ENCODE results near the gene ETS2. TPM values are rescaled to one million over a fixed set of nuclear protein-coding genes. Genes with fewer than 3 reads are reported as not detected.

ETS2 gene
- total and polyA plus RNA-seq, 2 experiments from 2014 or later, result 19.5 to 36.8 TPM

DNA sequence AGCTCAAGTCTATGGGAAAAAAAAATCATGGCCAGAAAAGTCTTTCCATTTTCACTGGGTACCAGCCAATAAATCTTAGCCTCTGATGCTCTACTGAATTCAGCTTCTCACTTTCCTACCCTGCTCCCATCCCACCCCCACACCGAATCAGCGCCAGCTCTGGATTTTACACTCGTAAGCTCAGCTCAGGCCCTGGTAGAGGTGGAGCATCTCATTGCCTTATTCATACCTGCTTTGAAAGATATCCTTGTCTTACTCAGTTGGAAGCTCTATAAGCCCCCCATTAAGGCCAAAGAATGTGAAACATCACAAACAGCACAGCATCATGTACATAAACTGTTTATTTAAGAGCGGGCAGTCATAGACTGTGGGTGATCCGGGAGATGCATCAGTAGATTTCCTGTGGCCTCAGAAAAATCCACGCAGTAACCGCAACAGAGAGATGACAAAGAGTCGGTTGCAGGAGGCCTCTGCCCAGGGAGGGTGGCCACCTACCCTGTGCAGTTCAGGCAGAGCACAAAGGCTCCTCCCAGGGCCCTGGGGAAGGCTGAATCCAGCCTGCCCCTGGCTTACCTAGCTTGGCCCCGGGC lies 36.4 kb upstream of the ETS2 start (continued):
- TF ChIP-seq, protein P1, sequence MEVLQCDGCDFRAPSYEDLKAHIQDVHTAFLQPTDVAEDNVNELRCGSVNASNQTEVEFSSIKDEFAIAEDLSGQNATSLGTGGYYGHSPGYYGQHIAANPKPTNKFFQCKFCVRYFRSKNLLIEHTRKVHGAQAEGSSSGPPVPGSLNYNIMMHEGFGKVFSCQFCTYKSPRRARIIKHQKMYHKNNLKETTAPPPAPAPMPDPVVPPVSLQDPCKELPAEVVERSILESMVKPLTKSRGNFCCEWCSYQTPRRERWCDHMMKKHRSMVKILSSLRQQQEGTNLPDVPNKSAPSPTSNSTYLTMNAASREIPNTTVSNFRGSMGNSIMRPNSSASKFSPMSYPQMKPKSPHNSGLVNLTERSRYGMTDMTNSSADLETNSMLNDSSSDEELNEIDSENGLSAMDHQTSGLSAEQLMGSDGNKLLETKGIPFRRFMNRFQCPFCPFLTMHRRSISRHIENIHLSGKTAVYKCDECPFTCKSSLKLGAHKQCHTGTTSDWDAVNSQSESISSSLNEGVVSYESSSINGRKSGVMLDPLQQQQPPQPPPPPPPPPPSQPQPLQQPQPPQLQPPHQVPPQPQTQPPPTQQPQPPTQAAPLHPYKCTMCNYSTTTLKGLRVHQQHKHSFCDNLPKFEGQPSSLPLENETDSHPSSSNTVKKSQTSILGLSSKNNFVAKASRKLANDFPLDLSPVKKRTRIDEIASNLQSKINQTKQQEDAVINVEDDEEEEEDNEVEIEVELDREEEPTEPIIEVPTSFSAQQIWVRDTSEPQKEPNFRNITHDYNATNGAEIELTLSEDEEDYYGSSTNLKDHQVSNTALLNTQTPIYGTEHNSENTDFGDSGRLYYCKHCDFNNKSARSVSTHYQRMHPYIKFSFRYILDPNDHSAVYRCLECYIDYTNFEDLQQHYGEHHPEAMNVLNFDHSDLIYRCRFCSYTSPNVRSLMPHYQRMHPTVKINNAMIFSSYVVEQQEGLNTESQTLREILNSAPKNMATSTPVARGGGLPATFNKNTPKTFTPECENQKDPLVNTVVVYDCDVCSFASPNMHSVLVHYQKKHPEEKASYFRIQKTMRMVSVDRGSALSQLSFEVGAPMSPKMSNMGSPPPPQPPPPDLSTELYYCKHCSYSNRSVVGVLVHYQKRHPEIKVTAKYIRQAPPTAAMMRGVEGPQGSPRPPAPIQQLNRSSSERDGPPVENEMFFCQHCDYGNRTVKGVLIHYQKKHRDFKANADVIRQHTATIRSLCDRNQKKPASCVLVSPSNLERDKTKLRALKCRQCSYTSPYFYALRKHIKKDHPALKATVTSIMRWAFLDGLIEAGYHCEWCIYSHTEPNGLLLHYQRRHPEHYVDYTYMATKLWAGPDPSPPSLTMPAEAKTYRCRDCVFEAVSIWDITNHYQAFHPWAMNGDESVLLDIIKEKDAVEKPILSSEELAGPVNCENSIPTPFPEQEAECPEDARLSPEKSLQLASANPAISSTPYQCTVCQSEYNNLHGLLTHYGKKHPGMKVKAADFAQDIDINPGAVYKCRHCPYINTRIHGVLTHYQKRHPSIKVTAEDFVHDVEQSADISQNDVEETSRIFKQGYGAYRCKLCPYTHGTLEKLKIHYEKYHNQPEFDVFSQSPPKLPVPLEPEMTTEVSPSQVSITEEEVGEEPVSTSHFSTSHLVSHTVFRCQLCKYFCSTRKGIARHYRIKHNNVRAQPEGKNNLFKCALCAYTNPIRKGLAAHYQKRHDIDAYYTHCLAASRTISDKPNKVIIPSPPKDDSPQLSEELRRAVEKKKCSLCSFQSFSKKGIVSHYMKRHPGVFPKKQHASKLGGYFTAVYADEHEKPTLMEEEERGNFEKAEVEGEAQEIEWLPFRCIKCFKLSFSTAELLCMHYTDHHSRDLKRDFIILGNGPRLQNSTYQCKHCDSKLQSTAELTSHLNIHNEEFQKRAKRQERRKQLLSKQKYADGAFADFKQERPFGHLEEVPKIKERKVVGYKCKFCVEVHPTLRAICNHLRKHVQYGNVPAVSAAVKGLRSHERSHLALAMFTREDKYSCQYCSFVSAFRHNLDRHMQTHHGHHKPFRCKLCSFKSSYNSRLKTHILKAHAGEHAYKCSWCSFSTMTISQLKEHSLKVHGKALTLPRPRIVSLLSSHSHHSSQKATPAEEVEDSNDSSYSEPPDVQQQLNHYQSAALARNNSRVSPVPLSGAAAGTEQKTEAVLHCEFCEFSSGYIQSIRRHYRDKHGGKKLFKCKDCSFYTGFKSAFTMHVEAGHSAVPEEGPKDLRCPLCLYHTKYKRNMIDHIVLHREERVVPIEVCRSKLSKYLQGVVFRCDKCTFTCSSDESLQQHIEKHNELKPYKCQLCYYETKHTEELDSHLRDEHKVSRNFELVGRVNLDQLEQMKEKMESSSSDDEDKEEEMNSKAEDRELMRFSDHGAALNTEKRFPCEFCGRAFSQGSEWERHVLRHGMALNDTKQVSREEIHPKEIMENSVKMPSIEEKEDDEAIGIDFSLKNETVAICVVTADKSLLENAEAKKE (CRISPR knock-in tag; IDR thresholded peaks at IDR 0.05), result no peak
- TF ChIP-seq, protein P2, sequence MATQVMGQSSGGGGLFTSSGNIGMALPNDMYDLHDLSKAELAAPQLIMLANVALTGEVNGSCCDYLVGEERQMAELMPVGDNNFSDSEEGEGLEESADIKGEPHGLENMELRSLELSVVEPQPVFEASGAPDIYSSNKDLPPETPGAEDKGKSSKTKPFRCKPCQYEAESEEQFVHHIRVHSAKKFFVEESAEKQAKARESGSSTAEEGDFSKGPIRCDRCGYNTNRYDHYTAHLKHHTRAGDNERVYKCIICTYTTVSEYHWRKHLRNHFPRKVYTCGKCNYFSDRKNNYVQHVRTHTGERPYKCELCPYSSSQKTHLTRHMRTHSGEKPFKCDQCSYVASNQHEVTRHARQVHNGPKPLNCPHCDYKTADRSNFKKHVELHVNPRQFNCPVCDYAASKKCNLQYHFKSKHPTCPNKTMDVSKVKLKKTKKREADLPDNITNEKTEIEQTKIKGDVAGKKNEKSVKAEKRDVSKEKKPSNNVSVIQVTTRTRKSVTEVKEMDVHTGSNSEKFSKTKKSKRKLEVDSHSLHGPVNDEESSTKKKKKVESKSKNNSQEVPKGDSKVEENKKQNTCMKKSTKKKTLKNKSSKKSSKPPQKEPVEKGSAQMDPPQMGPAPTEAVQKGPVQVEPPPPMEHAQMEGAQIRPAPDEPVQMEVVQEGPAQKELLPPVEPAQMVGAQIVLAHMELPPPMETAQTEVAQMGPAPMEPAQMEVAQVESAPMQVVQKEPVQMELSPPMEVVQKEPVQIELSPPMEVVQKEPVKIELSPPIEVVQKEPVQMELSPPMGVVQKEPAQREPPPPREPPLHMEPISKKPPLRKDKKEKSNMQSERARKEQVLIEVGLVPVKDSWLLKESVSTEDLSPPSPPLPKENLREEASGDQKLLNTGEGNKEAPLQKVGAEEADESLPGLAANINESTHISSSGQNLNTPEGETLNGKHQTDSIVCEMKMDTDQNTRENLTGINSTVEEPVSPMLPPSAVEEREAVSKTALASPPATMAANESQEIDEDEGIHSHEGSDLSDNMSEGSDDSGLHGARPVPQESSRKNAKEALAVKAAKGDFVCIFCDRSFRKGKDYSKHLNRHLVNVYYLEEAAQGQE (IDR thresholded peaks at IDR 0.05; ENCODE audit: unreplicated experiment), result no peak

DNA sequence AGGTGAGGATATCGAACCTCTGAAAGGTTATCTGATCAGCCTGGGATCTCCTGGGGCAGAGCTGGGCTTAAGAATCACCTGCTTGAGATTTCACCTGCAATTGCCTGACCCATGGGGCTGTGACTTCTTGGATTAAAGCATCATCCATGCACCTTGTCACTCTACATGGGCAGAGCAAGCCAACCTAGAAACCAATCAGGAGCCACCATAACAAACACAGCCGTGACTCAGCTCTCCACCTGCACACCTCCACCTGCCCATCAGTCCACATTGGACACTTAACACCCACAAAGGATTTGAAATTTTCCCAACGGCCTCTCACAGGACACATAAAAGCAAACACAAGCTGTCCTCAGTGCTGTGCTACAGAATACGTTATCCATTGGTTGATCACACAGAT lies 35.1 kb upstream of the ETS2 start:
- Histone ChIP-seq H3K27me3 (ENCODE audit: insufficient read depth) (no peaks in the 10 kb centered on the region), H3F3A (replicated peaks; ENCODE audit: low read depth) (no peaks in the 10 kb centered on the region), H3K27ac (ENCODE audit: low read depth) (no peak overlapping the region), H4K20me1 (replicated peaks; ENCODE audit: insufficient read depth) (no peaks in the 10 kb centered on the region), H3K4me1 (ENCODE audit: insufficient read depth) (no peaks in the 10 kb centered on the region), H3K9me2 (ENCODE audit: insufficient read depth) (peaks cover 5% of the 10 kb centered on the region; the same call in 1 of the 2 replicates), H3K36me3 (ENCODE audit: insufficient read depth) (no peaks in the 10 kb centered on the region), H3K4me3 (no peak overlapping the region), H3K4me2 (no peak overlapping the region), H2AFZ (no peak overlapping the region), H3K79me2 (replicated peaks; ENCODE audit: insufficient read depth) (no peaks in the 10 kb centered on the region)
- no peak for ATAC-seq
- Mint-ChIP-seq H3K27me3 (ENCODE audit: insufficient read depth, low read depth, poor library complexity) (no peaks in the 10 kb centered on the region), H3K4me3 (no peak overlapping the region), H3K9me3 (peaks cover 4% of the 10 kb centered on the region), H3K36me3 (ENCODE audit: low read depth) (no peaks in the 10 kb centered on the region), H3K27ac (no peak overlapping the region), H3K4me1 (peaks cover 8% of the 10 kb centered on the region; the same call in 2 of the 3 replicates)
- DNase-seq (ENCODE audit: low spot score), result no peak
- TF ChIP-seq, protein P2 (IDR thresholded peaks at IDR 0.05; ENCODE audit: unreplicated experiment), result no peak
- TF ChIP-seq POLR2AphosphoS5 (IDR thresholded peaks at IDR 0.05; ENCODE audit: low read depth), result no peak

All from GM23338 (cell line).